Endothelial cell of umbilical vein (primary cell): ENCODE results near the gene ACTMAP. TPM values are rescaled to one million over a fixed set of nuclear protein-coding genes. Genes with fewer than 3 reads are reported as not detected.

Experiments
- BruUV-seq: library from RNA; stranded (reverse); fragments of 400-500 nt; replicated peaks from 2 replicates; lab custom pipeline; 2021; lab: Mats Ljungman, UMichigan
- CTCF ChIA-PET: fragments of 300-600, 350-600 bp; sonication (Branson Sonifier 250); formaldehyde crosslinking; loops from one replicate; lab custom pipeline; 2021; ENCODE audit warnings: antibody characterized with exemption, inconsistent platforms; lab: Charles Lee
- POLR2A ChIA-PET: fragments of 300-600, 350-600 bp; sonication (Branson Sonifier 250); formaldehyde crosslinking; loops from one replicate; lab custom pipeline; 2021; ENCODE audit warnings: antibody characterized with exemption, inconsistent platforms; lab: Charles Lee
- DNase-seq: peaks from one replicate; pipeline ENCODE4 v3.0.0-alpha.2; 2011; ENCODE audit warnings: low read depth, low spot score
- FAIRE-seq: peaks from 2 replicates; lab custom pipeline; 2011; peaks lifted over from hg19 to GRCh38; lab: Jason Lieb, UNC
- H2AFZ ChIP-seq: 2 replicates; pipeline ENCODE4 v1.6.0; 2012; ENCODE audit warnings: low read depth, low read length, control low read depth, inconsistent platforms
- H3K27ac ChIP-seq: 2 replicates; pipeline ENCODE4 v1.5.1; 2011; ENCODE audit warnings: low read depth, mild to moderate bottlenecking, control low read depth, low read length, moderate library complexity; ENCODE audit not compliant: insufficient read depth
- H3K27me3 ChIP-seq, 2 experiments: 2 replicates each; pipeline versions ENCODE4 v1.6.0 to v1.6.1; 2011; ENCODE audit warnings: low read length in 2 of 2, mixed read lengths in 1 of 2; ENCODE audit not compliant: control insufficient read depth in 2 of 2, insufficient read depth in 2 of 2
- H3K36me3 ChIP-seq, 2 experiments: 2 replicates in 1 of 2; 3 replicates in 1 of 2; pipeline ENCODE4 v1.5.1; 2011; ENCODE audit warnings: low read length in 2 of 2, mild to moderate bottlenecking in 1 of 2, moderate library complexity in 1 of 2; ENCODE audit not compliant: control insufficient read depth in 2 of 2, insufficient read depth in 2 of 2; ENCODE audit errors: extremely low read depth in 1 of 2
- H3K4me1 ChIP-seq: 3 replicates; pipeline ENCODE4 v1.5.1; 2011; ENCODE audit warnings: mild to moderate bottlenecking, low read length; ENCODE audit not compliant: control insufficient read depth, insufficient read depth; ENCODE audit errors: extremely low read depth
- H3K4me2 ChIP-seq: 2 replicates; pipeline ENCODE4 v1.6.1; 2011; ENCODE audit warnings: low read length, control low read depth, mixed read lengths; ENCODE audit not compliant: insufficient read depth
- H3K4me3 ChIP-seq, 3 experiments: fragments of 200-600 bp in 1 of 3; sonication (generic), shearing (Covaris generic) in 1 of 3; replicated peaks in 1 of 3; 2 replicates each; pipeline ENCODE4 v1.5.1; 2011 to 2016; ENCODE audit warnings: control low read depth in 3 of 3, low read length in 3 of 3, mild to moderate bottlenecking in 2 of 3, inconsistent platforms in 1 of 3, low read depth in 1 of 3, moderate library complexity in 1 of 3; ENCODE audit not compliant: insufficient read depth in 1 of 3
- H3K79me2 ChIP-seq: 2 replicates; pipeline ENCODE4 v1.6.0; 2012; ENCODE audit warnings: low read length, inconsistent platforms; ENCODE audit not compliant: control insufficient read depth, insufficient read depth
- H3K9ac ChIP-seq: replicated peaks from 2 replicates; pipeline ENCODE3; 2011; ENCODE audit warnings: low read length, control low read depth; ENCODE audit not compliant: insufficient read depth; ENCODE audit errors: extremely low read depth
- H3K9me1 ChIP-seq: replicated peaks from 3 replicates; pipeline ENCODE4 v1.6.0; 2011; ENCODE audit warnings: mild to moderate bottlenecking, low read length; ENCODE audit not compliant: control insufficient read depth, insufficient read depth; ENCODE audit errors: extremely low read depth
- H3K9me3 ChIP-seq: replicated peaks from 2 replicates; pipeline ENCODE4 v1.5.1; 2012; ENCODE audit warnings: low read length, inconsistent platforms; ENCODE audit not compliant: control insufficient read depth, insufficient read depth
- H4K20me1 ChIP-seq: replicated peaks from 2 replicates; pipeline ENCODE3; 2011; ENCODE audit warnings: mild to moderate bottlenecking, low read length; ENCODE audit not compliant: control insufficient read depth, insufficient read depth; ENCODE audit errors: extremely low read depth
- EZH2 ChIP-seq: IDR thresholded peaks from 2 replicates; pipeline ENCODE4 v1.6.1; 2012; ENCODE audit warnings: borderline replicate concordance, low read depth, mild to moderate bottlenecking, moderate library complexity, low read length, inconsistent platforms; ENCODE audit not compliant: severe bottlenecking
- FOS ChIP-seq: IDR thresholded peaks from 2 replicates; pipeline ENCODE4 v1.6.1; 2011; ENCODE audit warnings: mild to moderate bottlenecking, low read length, moderate library complexity, borderline replicate concordance; ENCODE audit not compliant: insufficient read depth
- GATA2 ChIP-seq: IDR thresholded peaks from 2 replicates; pipeline ENCODE4 v1.7.0; 2011; ENCODE audit warnings: low read depth, mild to moderate bottlenecking, moderate library complexity, mixed read lengths, low read length; ENCODE audit not compliant: insufficient read length, insufficient read depth
- JUN ChIP-seq: IDR thresholded peaks from 2 replicates; pipeline ENCODE4 v1.6.1; 2011; ENCODE audit warnings: borderline replicate concordance, low read depth; ENCODE audit not compliant: insufficient read length, insufficient read depth
- MYC ChIP-seq: IDR thresholded peaks from one replicate; pipeline ENCODE4 v1.6.1; 2011; ENCODE audit warnings: mild to moderate bottlenecking, low read depth, low read length
- POLR2A ChIP-seq: IDR thresholded peaks from 2 replicates; pipeline ENCODE4 v1.6.1; 2012; ENCODE audit warnings: low read depth, mild to moderate bottlenecking, control low read depth, low read length
- POLR2AphosphoS5 ChIP-seq: IDR thresholded peaks from 2 replicates; pipeline ENCODE4 v1.6.1; 2012; ENCODE audit warnings: low read depth, mild to moderate bottlenecking, control low read depth, low read length, moderate library complexity; ENCODE audit not compliant: insufficient read depth
- dilution Hi-C: fragments of 300-500 bp; cut with MboI; formaldehyde crosslinking; loops from one replicate; pipeline ENCODE4 v1.15.0; 2019; ENCODE audit warnings: low sequenced_read_pairs; ENCODE audit not compliant: extremely low pct_ligation_motif_present
- intact Hi-C: fragments of 100-400 bp; cut with micrococcal nuclease; formaldehyde crosslinking; loops from one replicate; pipeline ENCODE4 v1.10.0; 2022
- polyA plus RNA-seq, 4 experiments: library from polyadenylated mRNA; depleted of rRNA in 3 of 4; stranded (reverse) in 3 of 4; unstranded in 1 of 4; fragments of >200 nt; gene quantifications; 2 replicates each; pipeline versions ENCODE4 v1.2.1 to v1.2.3, GENCODE V29; 2011 to 2012; ENCODE audit warnings: missing spikeins in 1 of 4
- total RNA-seq: library from RNA; stranded (reverse); gene quantifications from 2 replicates; pipeline ENCODE4 v1.2.3, GENCODE V29; 2021
- TF ChIP-seq, protein P1 (sequence below), 2 donors: IDR thresholded peaks; 1 replicate in 1 of 2; 2 replicates in 1 of 2; pipeline ENCODE4 v1.5.1; 2011; ENCODE audit warnings: low read length in 2 of 2, mild to moderate bottlenecking in 2 of 2, moderate library complexity in 2 of 2, control low read depth in 1 of 2, inconsistent platforms in 1 of 2, low read depth in 1 of 2; ENCODE audit not compliant: insufficient read depth in 1 of 2; ENCODE audit errors: extremely low read depth in 1 of 2
- TF ChIP-seq, protein P2 (sequence below): IDR thresholded peaks from 2 replicates; pipeline ENCODE4 v1.6.1; 2011; ENCODE audit not compliant: insufficient read depth, insufficient read length

The ACTMAP gene
- total and polyA plus RNA-seq, 2 donors (not counting 3 experiments of a cell fraction or from before 2014, with no cell fraction given) = 5.2 to 9.1 TPM

- FAIRE-seq (no peak), DNase-seq (no peak)
- peaks cover 36% of the 10 kb centered on the region for H3K4me1 ChIP-seq
- no peak overlapping the region for H3K4me3 ChIP-seq
- BruUV-seq = no TSS peak
- TF ChIP-seq EZH2 (no peak), POLR2AphosphoS5 (no peak), GATA2 (no peak), POLR2A (no peak), JUN (no peak), FOS (no peak), MYC (no peak)
- TF ChIP-seq, protein P1, sequence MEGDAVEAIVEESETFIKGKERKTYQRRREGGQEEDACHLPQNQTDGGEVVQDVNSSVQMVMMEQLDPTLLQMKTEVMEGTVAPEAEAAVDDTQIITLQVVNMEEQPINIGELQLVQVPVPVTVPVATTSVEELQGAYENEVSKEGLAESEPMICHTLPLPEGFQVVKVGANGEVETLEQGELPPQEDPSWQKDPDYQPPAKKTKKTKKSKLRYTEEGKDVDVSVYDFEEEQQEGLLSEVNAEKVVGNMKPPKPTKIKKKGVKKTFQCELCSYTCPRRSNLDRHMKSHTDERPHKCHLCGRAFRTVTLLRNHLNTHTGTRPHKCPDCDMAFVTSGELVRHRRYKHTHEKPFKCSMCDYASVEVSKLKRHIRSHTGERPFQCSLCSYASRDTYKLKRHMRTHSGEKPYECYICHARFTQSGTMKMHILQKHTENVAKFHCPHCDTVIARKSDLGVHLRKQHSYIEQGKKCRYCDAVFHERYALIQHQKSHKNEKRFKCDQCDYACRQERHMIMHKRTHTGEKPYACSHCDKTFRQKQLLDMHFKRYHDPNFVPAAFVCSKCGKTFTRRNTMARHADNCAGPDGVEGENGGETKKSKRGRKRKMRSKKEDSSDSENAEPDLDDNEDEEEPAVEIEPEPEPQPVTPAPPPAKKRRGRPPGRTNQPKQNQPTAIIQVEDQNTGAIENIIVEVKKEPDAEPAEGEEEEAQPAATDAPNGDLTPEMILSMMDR (IDR thresholded peaks at IDR 0.05; ENCODE audit: extremely low read depth in 1 of 2, insufficient read depth in 1 of 2, low read depth in 1 of 2, low read length in 2 of 2) = no peak
- TF ChIP-seq, protein P2, sequence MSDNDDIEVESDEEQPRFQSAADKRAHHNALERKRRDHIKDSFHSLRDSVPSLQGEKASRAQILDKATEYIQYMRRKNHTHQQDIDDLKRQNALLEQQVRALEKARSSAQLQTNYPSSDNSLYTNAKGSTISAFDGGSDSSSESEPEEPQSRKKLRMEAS = no peak
- H3K79me2 ChIP-seq = peaks cover 79% of the 10 kb centered on the region
- H3K27ac ChIP-seq = no peak overlapping the region
- intact Hi-C loops = no loop called here
- H3K4me2 ChIP-seq = no peak overlapping the region
- H3K9me1 ChIP-seq = no peaks in the 10 kb centered on the region
- no peaks in the 10 kb centered on the region for H4K20me1 ChIP-seq
- no peaks in the 10 kb centered on the region for H3K27me3 ChIP-seq
- CTCF ChIA-PET = interaction anchor here (2.1 kb wide), 1 partner anchor 50 kb away, joined by 5 read pairs; no protein-coding TSS in a partner anchor
- peaks cover 20 to 37% of the 10 kb centered on the region in 2 experiments for H3K36me3 ChIP-seq
- POLR2A ChIA-PET = interaction anchor here (0.6 kb wide), 2 partner anchors 10 to 16 kb away, joined by 3 read pairs; no protein-coding TSS in a partner anchor
- dilution Hi-C loops = no loop called here
- H3K9me3 ChIP-seq = no peaks in the 10 kb centered on the region
- H3K9ac ChIP-seq = no peak overlapping the region
- no peak overlapping the region for H2AFZ ChIP-seq
Observed at GRCh38 chr19:40756502-40757110, 6.3 kb upstream of the ACTMAP start.
